ENCODE measurements around the gene PIM3.

Gene PIM3

GRCh38 chr22:50008151-50009040, 47.8 kb downstream of the PIM3 start:
- DNase-seq, result no peak

DNA sequence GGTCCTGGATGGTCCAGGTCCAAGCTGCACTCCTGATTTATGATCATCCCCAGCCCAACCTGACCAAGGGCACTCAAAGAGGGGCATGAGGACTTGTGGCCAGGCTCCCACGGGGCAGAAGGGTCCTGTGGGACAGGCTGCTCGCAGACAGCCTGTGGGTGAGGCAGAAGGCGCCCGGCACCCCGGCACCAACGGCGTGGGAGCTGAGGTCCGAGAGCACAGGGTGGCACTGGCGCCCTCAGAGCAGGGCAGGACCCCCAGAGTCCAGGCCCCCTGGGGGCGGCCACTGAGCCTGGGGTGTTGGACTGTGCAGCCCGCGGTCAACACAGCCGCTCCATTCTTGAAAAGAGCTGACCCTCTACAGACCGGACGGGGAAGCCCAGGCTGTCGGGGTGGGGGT, 48.7 kb downstream of the PIM3 start:
- DNase-seq, result no peak

GRCh38 chr22:50009765-50010675, 49.4 kb downstream of the PIM3 start:
- DNase-seq, result no peak

DNA sequence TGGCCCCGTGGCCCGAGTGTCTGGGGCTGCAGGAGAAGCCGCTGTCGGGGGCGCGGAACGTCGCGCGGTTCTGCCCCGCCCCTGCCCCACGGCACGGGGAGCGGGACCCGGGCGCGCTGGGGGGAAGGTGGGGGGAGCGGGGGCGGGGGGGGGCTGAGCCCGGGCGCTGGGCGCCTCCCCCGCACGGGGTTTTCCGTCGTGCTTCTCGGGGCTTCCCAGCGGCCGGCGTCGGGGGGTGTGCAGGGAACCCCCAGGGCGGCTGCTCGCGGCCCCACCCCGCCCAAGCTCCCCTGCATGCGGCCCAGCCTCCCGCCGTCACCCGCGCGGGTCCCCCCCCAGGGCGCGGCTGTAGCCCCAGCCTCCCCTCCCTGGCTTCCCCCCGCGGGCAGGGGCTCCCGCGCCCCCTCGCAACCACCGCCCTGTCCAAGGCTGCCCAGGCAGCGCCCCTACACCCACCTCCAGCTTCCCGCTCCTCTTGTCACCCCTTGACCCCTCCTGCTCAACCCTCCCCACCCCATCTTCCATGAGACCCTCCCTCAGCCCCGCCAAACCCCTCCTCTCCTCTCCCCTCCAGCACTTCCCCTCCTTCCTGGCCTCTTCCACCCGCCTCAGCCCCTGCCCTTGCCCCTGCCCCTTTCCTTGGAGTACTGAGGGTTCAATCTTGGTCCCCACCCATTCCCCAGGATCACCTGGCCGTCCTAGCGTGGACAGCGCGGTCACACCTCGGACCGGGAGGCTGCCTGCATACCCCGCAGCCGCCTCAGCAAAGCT, 50.3 kb downstream of the PIM3 start:
- no peak for DNase-seq

DNA sequence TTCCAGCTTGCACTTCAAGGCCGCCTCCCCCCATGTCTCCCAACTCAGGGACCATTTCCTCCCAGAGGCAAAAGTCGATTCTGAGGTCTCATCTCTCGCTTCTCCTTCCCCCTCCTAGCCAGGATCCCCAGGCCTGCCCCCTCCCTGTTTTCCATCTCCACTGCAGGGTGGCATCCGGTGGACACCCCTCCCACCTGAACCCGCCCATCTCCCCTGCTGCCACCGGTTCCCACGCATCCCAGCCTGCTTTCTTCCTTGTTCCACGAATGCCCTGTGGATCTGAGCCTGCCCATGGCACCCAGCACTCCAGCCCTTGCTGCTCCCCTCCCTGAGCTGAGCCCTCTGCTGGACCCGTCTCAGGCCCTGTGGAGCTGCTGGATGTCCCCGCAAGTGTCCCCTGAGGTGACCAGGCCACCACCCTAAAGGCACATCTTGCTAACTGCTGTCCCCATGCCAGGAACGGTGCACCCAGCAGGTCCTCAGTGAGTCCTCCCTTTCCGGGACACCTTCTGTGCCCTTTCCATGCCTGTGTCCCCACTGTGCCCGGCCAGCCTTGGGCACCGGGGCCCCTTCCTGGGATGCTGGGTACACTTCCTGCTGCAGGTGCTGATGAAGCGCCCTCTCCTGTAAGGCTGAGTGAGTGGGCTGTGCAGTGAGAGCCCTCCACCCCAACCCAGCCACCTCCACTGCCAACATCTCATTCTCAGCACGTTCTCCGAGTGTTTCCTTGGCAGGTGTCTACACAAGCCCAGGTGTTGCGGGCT, 51.1 kb downstream of the PIM3 start:
- no peak for DNase-seq

DNA sequence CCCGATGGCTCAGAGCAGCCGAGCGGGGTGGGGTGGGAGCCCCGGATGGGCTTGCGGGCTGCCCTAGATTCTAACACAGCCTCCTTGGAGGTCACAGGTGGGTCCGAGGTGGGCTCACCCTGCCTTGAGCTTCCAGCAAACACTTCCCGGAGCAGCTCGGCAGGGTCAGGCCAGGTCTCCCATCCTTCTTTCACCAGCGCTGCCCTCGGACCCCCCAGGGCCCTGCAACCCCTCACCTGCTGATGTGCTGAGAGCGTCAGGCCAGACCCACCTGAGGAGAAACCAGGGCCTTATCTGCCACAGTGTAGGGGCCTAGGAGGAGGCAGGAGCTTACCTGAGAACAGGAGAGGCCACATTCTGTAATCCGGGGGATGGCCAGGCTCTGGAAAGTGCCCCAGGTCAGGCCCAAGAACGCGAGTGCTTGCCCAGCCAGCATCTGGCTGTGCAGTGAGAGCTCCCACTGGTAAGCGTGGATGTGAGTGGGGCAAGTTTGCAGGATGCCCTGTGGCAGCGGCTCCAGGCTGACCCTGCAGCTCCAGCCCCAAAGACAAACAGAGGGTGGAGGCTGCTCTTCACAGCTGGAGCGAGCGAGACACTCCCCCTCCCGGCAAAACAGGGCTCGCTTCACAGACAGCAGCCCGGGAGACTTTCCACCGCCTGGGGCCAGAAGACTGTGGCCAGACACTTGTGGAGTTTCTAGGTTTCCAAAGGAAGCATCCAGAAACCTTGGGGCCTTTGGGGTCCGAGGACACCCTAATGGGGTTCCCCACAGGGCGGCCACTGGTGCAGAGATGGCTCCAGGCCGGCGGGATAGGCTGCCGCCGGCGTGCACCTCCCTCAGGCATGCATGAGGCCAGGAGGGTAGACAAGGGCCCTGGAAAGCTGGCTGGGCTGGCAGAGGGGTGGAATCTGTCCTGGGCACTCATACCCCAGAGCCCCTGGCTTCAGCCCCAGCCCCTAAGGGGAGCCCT, 51.9 kb downstream of the PIM3 start, which contains the start of gene IL17REL:
Gene IL17REL (minus strand): TSS at position 555 of the 971 bp plus-strand sequence. CDS start 119 bp downstream, at position 436.
- peak; percentile 9 for DNase-seq
